OCI-LY1 (cell line): Measurements from ENCODE around the gene BABAM2.

Source experiments
- H2AFZ ChIP-seq: fragments of 200-600 bp; sonication (generic), shearing (Covaris generic); 2 replicates; pipeline ENCODE4 v1.6.0; 2014; ENCODE audit warnings: antibody characterized with exemption, mild to moderate bottlenecking, low read length
- H3F3A ChIP-seq: fragments of 200-600 bp; sonication (generic), shearing (Covaris generic); 2 replicates; pipeline ENCODE4 v1.6.0; 2014; ENCODE audit warnings: mild to moderate bottlenecking, antibody characterized with exemption, low read length, moderate library complexity; ENCODE audit not compliant: insufficient read depth
- H3K27ac ChIP-seq: fragments of 200-600 bp; sonication (generic); 2 replicates; pipeline ENCODE4 v1.5.1; 2014; ENCODE audit warnings: low read length, mixed run types, mild to moderate bottlenecking, low read depth; ENCODE audit not compliant: poor library complexity, severe bottlenecking
- H3K27me3 ChIP-seq: fragments of 200-600 bp; sonication (generic); 2 replicates; pipeline ENCODE4 v1.6.0; 2014; ENCODE audit warnings: antibody characterized with exemption, mild to moderate bottlenecking, low read length, moderate library complexity; ENCODE audit not compliant: insufficient read depth
- H3K36me3 ChIP-seq: fragments of 200-600 bp; sonication (generic); 2 replicates; pipeline ENCODE4 v1.6.1; 2014; ENCODE audit warnings: mild to moderate bottlenecking, antibody characterized with exemption, low read length, moderate library complexity, mixed read lengths; ENCODE audit not compliant: insufficient read depth
- H3K4me1 ChIP-seq: fragments of 200-600 bp; sonication (generic); 2 replicates; pipeline ENCODE4 v1.5.1; 2014; ENCODE audit warnings: mild to moderate bottlenecking, low read length, moderate library complexity; ENCODE audit not compliant: insufficient read depth, severe bottlenecking
- H3K4me2 ChIP-seq: fragments of 200-600 bp; sonication (generic), shearing (Covaris generic); 2 replicates; pipeline ENCODE4 v1.6.1; 2014; ENCODE audit warnings: low read length
- H3K4me3 ChIP-seq: fragments of 200-600 bp; sonication (generic); 2 replicates; pipeline ENCODE4 v1.5.1; 2014; ENCODE audit warnings: low read length, low read depth, mild to moderate bottlenecking, mixed read lengths; ENCODE audit not compliant: poor library complexity, severe bottlenecking
- H3K79me2 ChIP-seq: fragments of 200-600 bp; shearing (Covaris generic); 2 replicates; pipeline ENCODE4 v1.6.1; 2016; ENCODE audit warnings: mixed run types, low read length, mixed read lengths; ENCODE audit not compliant: insufficient read depth
- H3K9ac ChIP-seq: fragments of 200-600 bp; sonication (generic), shearing (Covaris generic); 2 replicates; pipeline ENCODE4 v1.6.1; 2014; ENCODE audit warnings: mild to moderate bottlenecking, low read length, mixed read lengths
- H3K9me2 ChIP-seq: fragments of 200-600 bp; sonication (generic), shearing (Covaris generic); 2 replicates; pipeline ENCODE4 v1.6.1; 2014; ENCODE audit warnings: low read depth, mild to moderate bottlenecking, low read length, mixed read lengths
- H3K9me3 ChIP-seq: fragments of 200-600 bp; shearing (Covaris generic); 2 replicates; pipeline ENCODE4 v1.6.1; 2014; ENCODE audit warnings: low read length, mixed read lengths
- H4K20me1 ChIP-seq: fragments of 200-600 bp; sonication (generic), shearing (Covaris generic); 2 replicates; pipeline ENCODE4 v1.6.0; 2016; ENCODE audit warnings: mild to moderate bottlenecking, low read length; ENCODE audit not compliant: insufficient read depth
- CTCF ChIP-seq: fragments of 200-600 bp; sonication (generic), shearing (Covaris generic); IDR thresholded peaks from 2 replicates; pipeline ENCODE4 v1.5.1; 2017; ENCODE audit warnings: mild to moderate bottlenecking, antibody characterized with exemption, low read length, moderate library complexity, mixed read lengths
- EZH2 ChIP-seq: fragments of 200-600 bp; sonication (generic), shearing (Covaris generic); IDR thresholded peaks from 2 replicates; pipeline ENCODE4 v1.8.0; 2017; ENCODE audit warnings: borderline replicate concordance, mixed run types, mild to moderate bottlenecking, antibody characterized with exemption, low read length, moderate library complexity, mixed read lengths

Gene BABAM2

GRCh38 chr2:28181801-28182200, 291.3 kb downstream of the BABAM2 start:
- H3F3A ChIP-seq, result no peaks in the 10 kb centered on the region
- no peaks in the 10 kb centered on the region for H4K20me1 ChIP-seq
- no peak overlapping the region for H3K27ac ChIP-seq
- no peaks in the 10 kb centered on the region for H3K79me2 ChIP-seq
- H3K27me3 ChIP-seq, result no peaks in the 10 kb centered on the region
- TF ChIP-seq EZH2, result no peak
- TF ChIP-seq CTCF, result no peak
- H3K9me3 ChIP-seq, result no peaks in the 10 kb centered on the region; the same call in none of the 2 replicates
- H3K9me2 ChIP-seq, result no peaks in the 10 kb centered on the region
- no peak overlapping the region for H3K9ac ChIP-seq
- H3K36me3 ChIP-seq, result no peaks in the 10 kb centered on the region
- H3K4me3 ChIP-seq, result no peak overlapping the region
- no peak overlapping the region for H3K4me2 ChIP-seq
- no peaks in the 10 kb centered on the region for H3K4me1 ChIP-seq
- H2AFZ ChIP-seq, result no peak overlapping the region

- H3F3A ChIP-seq, result no peaks in the 10 kb centered on the region
- no peaks in the 10 kb centered on the region for H3K79me2 ChIP-seq
- H3K9ac ChIP-seq, result no peak overlapping the region
- no peaks in the 10 kb centered on the region for H3K27me3 ChIP-seq
- TF ChIP-seq CTCF, result no peak
- no peak for TF ChIP-seq EZH2
- no peaks in the 10 kb centered on the region for H3K9me2 ChIP-seq
- H3K4me3 ChIP-seq, result no peak overlapping the region
- no peak overlapping the region for H3K4me2 ChIP-seq
- no peak overlapping the region for H2AFZ ChIP-seq
- no peaks in the 10 kb centered on the region for H3K36me3 ChIP-seq
- no peaks in the 10 kb centered on the region; the same call in 1 of the 2 replicates for H3K9me3 ChIP-seq
- no peaks in the 10 kb centered on the region for H3K4me1 ChIP-seq
- H3K27ac ChIP-seq, result no peak overlapping the region
- no peaks in the 10 kb centered on the region for H4K20me1 ChIP-seq
These were observed 291.8 kb downstream of the BABAM2 start for GRCh38 chr2:28182348-28182747.

GRCh38 chr2:28185153-28185552, 294.6 kb downstream of the BABAM2 start:
- TF ChIP-seq CTCF (no peak), EZH2 (no peak)
- Histone ChIP-seq H4K20me1 (no peaks in the 10 kb centered on the region), H3K4me2 (no peak overlapping the region), H2AFZ (no peak overlapping the region), H3F3A (no peaks in the 10 kb centered on the region), H3K9me2 (no peaks in the 10 kb centered on the region), H3K36me3 (no peaks in the 10 kb centered on the region), H3K9me3 (no peaks in the 10 kb centered on the region), H3K27me3 (no peaks in the 10 kb centered on the region), H3K4me3 (no peak overlapping the region), H3K27ac (no peak overlapping the region), H3K79me2 (no peaks in the 10 kb centered on the region), H3K9ac (no peak overlapping the region), H3K4me1 (no peaks in the 10 kb centered on the region)
